NCI-H1092 (cell line): ENCODE data around the gene CLTA.
A peak's percentile ranks its signal among the peaks of the same experiment; 100 is the strongest.

Experiments used
- DNase-seq: peaks from one replicate; lab custom pipeline; 2025; lab: John Stamatoyannopoulos, UW

CLTA gene

DNA sequence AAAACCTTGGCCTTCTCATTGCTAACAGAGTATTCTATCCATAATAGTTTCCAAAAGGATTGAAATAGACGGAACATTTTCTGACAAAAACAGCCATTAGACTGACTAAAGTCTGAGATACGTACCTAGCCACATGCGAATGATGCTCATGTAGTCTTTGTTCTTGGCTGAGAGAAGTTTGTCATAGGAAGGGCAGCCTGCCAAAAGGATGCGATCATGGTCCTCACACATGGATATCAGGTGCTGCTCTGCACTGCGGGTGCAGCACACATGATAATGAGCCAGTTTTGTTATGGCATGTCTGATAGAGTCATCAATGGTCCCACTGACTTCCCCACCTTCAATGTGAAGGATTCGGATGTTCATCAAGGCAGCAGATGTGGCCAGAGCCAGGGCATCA is 55.2 kb downstream of the CLTA start:
- DNase-seq, result no peak

DNA sequence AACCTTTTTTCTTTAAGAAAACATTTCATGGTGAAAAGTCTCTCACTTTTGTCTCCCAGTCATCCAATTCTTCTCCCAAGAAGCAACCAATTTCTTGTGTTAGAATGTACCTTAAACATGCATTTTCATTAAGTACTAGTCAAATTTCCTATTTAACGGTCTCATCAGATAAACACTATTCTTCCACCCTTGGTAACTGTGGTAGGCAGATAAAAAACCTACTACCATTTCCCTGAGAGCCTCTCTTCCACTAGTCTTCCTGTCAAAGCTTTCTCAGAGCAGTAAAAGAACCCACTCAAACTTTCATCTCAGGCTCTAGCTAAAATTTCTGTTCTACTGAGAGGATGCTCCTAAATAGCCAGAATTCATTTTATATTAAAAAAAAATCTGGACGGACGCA is 56.6 kb downstream of the CLTA start:
- no peak for DNase-seq

DNA sequence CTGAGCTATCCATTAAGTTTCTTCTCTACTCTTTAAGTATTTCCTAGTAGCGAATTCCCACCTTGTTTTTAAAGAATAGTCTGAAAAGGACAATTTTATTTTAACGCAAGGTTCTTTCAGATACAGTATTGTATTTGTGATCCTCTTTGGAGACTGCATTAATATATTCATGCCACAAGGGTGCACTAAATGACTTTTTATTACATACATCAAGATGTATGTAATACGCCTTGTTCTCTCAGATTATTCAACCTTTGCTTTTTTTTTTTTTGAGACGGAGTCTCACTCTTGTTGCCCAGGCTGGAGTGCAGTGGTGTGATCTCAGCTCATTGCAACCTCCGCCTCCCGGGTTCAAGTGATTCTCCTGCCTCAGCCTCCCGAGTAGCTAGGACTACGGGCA is 57.3 kb downstream of the CLTA start:
- peak; percentile 14 for DNase-seq

DNA sequence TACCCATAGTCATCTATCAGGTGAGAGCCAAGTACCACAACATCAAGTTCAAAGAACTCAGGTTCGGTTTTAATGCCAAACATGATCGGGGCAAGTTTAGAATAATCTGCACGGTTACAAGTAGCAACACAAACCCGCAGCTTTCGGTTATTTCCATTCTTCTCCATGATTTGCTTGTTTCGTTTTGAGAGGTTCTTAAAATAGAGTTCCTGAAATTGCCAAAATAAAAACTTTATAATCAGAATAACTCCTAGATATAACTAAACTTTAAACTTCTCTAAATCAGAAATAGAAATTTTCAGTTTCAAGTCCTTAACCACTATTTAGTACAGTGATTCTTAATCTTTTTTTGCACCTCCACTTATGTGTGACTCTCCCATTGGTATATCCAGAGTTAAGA is 58.5 kb downstream of the CLTA start:
- DNase-seq, result no peak

DNA sequence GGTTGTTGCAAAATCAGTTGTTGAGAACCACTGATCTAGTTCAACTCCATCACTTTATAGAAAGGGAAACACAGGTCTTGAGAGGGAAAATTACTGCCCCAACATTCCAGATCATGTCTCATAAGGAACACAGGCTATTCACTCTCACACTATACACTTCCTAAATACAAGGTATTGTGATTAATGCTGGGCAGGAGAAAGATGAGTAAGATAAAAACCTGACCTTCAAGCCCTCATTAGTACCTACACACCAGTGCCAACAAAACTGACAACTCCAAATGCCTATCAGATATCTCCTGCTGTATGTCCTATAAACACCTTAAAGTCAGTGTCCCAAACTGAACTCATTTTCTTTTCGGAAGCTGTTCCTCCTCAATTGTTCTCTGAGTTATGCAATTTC is 59.4 kb downstream of the CLTA start:
- DNase-seq, result no peak

DNA sequence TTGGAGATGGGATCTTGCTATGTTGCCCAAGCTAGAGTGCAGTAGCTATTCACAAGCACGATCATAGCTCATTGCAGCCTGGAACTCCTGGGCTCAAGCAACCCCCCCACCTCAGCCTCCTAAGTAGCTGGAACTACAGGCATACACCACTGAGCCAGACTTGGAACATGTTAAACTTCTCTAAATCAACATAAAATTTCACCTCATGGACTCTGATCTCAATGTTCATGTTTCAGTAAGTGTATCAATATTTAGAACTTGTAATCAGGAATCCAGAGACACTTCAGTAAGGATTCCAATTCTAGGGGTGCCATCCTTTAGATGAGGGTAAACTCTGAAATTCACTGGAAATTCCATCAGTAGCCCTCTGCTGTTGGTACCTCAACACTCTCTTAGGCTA is 60.7 kb downstream of the CLTA start:
- DNase-seq, result no peak

DNA sequence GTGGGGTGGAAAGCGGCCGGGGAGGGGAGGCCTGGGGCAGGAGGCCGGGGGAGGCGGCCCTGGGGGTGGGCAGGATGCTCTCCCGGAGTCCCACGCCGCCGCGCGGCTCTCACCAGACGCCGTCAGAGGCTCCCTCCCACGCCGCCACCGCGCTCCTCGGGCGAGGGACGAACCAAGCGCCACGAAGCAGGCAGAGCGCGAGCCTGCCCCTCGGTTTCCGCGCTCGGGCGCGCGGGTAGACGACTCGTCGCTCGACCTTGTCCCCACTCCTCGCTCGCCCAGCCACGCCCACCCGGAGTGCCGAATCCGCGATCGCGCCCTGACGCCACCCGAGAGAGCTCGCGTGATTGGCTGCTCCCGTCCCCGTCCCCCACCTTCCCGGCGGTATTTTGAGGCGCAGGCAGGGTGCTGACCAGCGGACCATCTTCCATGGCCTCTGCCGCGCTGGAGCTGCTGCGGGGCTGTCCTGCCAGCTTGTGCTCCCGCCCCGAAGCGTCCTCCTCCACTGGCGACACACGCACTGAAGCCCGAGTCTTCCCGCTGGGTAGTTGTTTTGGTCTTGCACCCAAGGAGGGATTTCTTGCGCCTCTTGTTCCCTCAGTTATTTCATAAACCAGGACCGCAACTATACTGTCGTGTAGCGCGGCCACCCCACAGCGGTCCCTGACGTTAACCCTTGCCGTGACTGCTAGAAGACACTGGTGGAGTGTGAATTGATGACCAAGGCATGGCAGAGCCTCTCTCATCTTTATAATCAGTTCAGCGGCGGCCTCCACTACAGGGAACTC is 67.7 kb downstream of the CLTA start, which contains the start of gene GNE:
Gene GNE (minus strand): TSS at position 241 of the 788 bp plus-strand sequence. CDS start 9,093 bp downstream, outside the sequence.
- DNase-seq, result peak; percentile 97

DNA sequence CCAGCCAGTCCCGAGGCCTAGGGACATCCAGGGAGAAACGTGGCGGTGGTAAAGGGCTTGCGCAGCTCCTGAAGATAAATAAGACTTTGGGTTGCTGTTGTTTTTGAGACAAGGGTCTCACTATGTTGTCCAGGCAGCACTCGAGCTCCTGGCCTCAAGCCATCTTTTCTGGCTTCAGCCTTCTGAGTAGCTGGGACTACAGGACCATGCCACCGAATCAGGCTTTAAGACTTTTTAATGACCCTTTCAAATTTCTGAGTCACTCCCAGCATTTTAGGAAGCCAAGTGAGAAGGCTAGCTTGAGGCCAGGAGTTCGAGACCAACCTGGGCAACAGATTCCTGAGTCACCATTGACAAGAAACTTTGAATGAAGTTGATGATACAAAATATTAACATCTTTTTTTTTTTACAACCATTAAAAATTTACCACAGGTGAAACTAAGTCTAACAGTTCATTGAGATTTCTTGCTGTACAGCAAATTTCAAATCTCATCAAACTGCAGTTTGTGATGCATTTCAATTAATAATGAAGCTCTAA is 68.3 kb downstream of the CLTA start:
- DNase-seq, result no peak
